Ammon's horn (tissue), 1 donor: ENCODE data around the gene RAP1GDS1.
"Not testable (repeated sequence)": the region's sequence is repeated elsewhere in the genome, so short reads cannot be mapped to it uniquely, and the experiment has no call there.

Source experiments
- DNase-seq: peaks from one replicate; pipeline ENCODE4 v3.0.0-alpha.2; 2016; ENCODE audit warnings: low spot score

Gene RAP1GDS1

DNA sequence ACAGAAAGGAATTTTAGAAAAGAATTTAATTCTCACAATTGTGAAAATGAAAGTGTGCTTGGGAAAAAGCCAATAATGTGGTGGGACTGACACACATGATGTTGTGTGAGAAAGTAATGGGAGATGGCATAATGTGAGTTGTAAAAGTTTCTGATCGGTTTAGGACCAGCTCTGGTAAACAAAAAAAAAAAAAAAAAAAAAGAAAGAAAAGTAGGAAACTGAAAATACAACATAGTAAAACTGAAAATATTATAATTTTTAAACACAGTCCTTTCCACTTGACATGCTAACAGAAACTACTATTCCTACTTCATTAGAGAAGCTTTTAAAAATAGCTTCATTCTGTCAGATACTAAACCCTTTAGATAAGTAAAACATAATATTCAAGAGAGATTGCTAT lies 28.2 kb downstream of the RAP1GDS1 start:
- no peak for DNase-seq

DNA sequence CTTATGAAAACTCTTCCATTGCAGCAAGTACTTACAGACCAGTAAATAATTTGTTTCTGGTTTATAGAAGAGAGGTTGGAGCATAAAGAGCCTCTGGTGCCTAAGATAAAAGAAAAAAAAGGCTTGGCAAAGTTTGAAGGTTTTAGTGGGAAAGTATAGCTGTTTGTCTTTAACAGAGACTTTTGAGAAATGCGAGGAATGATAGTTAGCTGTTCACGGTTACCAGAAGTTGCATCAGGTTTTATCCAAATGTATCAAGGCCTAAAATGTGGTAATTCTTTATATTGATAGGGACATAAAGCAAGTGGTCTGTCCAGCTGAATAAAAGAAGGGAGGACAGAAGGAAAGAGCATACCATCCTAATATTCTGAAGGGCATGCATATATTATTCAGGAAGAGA lies 29.3 kb downstream of the RAP1GDS1 start:
- DNase-seq: no peak

DNA sequence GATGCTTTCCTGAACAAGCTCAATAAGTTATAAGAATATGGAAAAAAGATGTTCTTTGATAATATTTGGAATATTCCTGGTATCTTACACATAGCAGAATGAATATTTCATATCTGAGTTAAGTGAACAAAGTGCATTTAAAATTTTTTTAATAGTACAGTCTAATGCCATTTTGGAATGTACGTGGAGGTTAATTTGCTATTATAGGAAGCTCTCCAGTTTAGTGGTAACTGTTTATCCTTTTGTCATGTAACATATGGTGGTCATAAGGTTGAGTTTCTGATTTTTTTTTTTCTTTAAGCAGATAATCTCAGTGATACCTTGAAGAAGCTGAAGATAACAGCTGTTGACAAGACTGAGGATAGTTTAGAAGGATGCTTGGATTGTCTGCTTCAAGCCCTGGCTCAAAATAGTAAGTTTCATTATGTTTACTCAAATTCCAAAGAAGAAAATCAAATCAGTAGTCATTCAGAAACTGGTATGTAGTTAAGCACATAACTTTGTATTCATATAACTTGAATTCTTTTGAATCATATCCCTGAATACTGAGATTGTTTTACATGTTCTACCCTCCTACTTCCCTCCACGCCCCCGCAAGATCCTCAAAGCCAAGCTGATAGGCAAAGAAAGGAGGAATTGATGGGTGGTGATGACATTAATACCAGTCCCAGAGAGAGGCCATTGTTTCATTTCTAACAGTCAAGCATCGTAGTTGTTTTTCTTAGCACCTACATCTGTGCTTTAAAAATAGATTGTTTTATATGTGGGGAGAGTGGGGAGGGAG lies 32.1 kb downstream of the RAP1GDS1 start:
- peak; percentile 55 for DNase-seq

GRCh38 chr4:98298022-98298421 lies 36.8 kb downstream of the RAP1GDS1 start:
- DNase-seq: no peak

- no peak for DNase-seq
Observed at GRCh38 chr4:98300706-98301105, 39.5 kb downstream of the RAP1GDS1 start.

DNA sequence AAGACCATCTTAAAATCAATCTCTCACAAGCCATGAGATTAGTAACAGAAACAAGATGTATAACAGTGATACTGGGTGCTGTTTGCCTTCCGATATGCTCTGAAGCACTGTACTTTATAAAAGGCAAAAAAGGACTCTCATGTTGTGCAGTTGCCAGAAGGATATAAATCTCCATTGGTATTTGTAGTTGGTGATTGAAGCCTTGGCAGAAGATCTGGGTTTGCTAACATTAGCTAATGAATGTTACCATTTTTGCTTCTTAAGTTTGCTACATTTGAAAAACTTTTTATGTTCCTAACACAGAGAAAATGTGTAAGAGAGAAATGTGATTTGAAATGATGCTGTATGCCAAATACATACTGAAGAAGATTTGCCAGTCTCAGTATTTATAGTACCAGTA lies 44.4 kb downstream of the RAP1GDS1 start:
- DNase-seq: no peak

GRCh38 chr4:98310867-98311266 lies 49.7 kb downstream of the RAP1GDS1 start:
- no peak for DNase-seq

- DNase-seq: no peak
Observed at GRCh38 chr4:98311656-98312055, 50.5 kb downstream of the RAP1GDS1 start.

DNA sequence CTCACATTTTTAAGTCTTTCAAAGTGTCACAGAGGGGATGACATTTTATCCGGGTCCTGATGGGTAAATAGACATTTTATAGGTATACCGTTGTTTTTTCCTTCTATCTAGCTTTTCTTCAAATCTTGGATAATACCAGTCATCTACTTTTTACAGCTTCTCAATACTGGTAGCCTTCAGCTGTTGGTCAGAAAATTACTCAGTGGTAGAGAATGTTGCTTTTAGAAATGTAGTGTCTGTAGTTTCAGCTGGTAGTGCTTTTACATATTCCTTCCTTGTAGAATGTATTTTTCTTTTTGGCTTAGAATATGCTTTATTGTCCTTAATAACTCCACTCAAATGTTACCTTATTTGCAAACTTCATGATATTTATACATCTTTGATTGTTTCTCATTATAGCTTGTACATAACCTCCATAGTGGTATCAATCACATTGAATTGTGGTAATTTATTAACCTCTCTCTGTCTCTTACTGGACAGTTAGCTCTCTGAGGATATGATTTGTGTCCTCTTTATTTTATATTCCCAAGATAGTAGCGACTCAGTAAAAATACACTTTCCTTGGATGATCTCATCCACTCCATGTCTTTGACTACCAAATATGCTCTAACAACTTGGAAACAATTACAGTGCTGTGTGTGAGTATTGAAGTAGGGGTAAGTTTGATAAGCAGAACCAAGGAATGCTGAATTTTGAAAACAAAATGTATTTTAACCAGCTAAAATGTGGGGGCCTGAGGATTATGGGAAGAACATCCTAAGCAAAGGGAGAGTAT lies 53.8 kb downstream of the RAP1GDS1 start:
- no peak for DNase-seq

DNA sequence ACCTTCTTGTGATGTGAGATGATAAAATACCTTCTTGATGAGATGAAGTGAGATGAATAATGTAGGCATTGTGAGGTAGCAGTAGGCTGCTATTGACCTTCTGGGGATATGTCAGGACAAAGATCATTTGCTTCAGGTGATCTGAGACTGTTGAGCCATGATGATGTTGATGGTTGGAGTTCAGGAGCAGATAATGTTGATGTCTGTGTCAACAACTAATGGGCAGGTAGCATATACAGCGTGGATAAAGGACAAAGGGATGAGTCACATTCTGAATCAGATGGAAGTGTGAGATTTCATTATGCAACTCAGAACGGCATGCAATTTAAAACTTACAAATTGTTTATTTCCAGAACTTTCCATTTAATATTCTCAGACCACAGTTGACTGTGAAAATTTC lies 57.3 kb downstream of the RAP1GDS1 start:
- no peak for DNase-seq

DNA sequence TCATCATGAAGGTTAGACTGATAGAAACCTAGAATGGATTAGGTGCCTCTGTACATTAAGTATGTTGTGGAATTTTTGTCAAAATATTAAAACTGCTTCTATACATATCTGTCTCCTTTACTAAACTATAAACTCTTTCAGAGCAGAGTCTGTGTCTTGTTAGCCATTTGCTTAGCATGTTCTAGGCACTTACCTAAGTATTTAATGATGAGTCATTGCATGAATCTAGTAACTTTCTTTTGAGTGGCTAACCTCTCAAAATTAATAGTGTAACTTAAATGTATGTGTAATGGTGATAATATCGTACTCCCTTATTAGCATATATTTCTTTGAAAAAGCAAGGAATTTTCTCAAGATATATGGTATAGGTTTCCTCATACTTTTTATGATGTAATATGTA lies 57.8 kb downstream of the RAP1GDS1 start:
- DNase-seq: no peak

- DNase-seq: no peak
Observed at GRCh38 chr4:98326168-98326567, 65.0 kb downstream of the RAP1GDS1 start.

GRCh38 chr4:98327694-98328093 lies 66.5 kb downstream of the RAP1GDS1 start:
- no peak for DNase-seq

GRCh38 chr4:98329879-98330640 lies 68.9 kb downstream of the RAP1GDS1 start:
- not testable (repeated sequence) for DNase-seq

DNA sequence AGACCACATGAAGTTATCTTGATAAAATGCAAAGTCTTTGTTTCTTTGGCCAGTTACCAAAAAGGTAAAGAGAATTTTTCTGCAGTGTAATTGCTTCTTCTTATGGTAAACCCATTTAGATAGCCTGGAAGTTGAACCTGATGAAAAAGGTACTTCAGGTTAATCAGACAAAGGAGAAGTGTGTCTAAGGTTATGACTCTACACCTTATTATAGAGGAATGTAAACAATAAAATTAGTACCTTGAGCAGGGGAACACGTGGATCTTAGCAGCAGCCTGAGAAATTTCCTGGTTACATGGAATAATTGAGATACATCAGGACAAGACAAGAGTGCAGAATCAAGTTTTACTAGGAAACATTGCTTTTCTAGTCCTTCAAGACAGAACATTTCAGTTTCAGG lies 70.8 kb downstream of the RAP1GDS1 start:
- no peak for DNase-seq

DNA sequence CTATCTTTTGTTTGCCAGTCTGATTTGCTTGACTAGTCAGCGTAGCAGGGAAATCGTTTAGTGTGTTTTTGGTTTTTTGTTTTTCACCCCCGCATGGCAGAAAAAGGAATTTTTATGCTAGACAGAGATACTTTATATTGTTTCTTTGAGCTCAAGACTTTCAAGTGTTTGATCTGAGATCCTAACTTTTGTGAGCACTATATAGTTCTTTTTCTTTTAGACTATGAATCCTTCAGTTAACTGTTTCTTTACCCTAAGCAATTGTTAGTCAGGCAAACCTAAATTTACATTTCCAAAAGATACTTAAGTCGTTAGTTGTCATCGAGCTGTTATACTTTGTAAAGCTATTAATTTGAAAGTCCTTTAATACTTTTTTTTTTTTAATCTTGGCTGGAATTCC lies 73.3 kb downstream of the RAP1GDS1 start:
- no peak for DNase-seq

DNA sequence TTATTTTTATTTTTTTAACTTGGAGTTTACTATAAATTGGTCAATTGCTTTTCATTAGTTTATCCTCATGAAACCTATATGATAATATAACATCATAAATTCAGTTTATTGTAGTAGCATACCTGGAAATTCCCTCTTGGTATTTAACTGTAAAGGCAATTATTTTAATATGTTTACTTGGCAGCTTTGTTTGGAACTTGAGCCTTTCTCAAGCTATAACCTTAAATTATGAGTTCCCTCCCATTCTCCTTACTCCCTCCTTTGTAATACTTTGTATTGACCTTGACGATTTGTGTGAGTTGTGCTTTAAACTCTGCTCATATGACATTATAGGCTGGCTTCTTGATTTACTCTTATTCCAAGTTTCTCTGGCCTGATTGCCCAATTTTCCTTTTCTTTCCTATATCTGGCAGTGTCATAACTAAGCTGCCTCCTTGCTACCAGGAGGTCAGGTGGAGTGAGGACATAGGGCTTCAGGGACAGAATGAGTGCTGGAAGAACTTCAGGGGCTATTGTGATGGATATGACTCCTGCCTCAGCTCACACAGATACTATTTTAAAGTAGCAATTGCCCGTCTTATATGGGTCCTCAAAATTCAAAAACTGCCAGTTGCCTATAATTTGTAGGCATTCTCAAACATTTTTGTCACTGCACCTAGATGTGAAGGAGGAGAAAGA lies 77.7 kb downstream of the RAP1GDS1 start:
- no peak for DNase-seq

GRCh38 chr4:98341309-98341708 lies 80.1 kb downstream of the RAP1GDS1 start:
- DNase-seq: peak; percentile 35

DNA sequence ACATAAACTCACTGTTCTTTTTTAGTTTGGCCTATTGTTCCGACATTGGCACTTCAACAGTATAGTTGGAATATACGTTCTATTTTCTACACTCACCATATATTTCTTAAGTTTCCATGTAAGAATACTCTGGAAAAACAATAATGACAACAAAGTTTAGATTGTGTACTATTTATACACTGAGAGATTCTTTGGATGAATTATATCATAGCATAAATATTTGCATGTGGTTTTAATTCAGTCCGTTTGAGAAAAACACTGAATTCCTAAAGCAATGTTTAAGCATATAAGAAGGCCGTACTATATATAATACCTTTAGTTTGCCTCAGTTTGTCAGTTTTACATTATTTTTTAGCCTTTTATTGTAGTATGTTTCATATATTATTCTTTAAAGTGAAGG lies 82.4 kb downstream of the RAP1GDS1 start:
- no peak for DNase-seq

DNA sequence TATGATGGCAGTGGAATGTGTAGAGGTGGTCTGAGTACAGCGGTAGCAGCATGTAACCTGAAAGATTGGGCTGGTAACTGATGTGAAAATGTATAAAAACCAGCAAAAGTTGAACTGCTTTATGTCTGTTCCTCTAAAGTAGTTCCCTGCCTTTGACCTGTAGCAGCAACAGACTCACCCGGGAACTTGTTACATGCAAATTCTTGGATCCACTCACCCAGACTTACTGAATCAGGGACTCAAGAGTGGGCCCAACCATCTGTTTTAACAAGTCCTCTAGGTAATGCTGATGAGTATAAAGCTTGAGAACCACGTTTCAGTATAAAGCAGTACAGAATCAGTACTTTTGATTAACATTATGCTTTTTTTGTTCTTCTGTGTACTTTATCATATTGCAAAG lies 84.7 kb downstream of the RAP1GDS1 start:
- no peak for DNase-seq

- DNase-seq: no peak
Observed at GRCh38 chr4:98352396-98352795, 91.2 kb downstream of the RAP1GDS1 start.

GRCh38 chr4:98352940-98353339 lies 91.8 kb downstream of the RAP1GDS1 start:
- DNase-seq: no peak
